HUES64 (cell line): Measurements from ENCODE around the gene TBC1D2B.
"Not testable (repeated sequence)": the region's sequence is repeated elsewhere in the genome, so short reads cannot be mapped to it uniquely, and the experiment has no call there.

Source experiments
- H3K27ac ChIP-seq: 2 replicates; pipeline ENCODE4 v1.7.0; 2013; ENCODE audit warnings: low read depth, low read length, inconsistent platforms
- H3K27me3 ChIP-seq: 2 replicates; pipeline ENCODE4 v1.6.1; 2013; ENCODE audit warnings: mild to moderate bottlenecking, low read length; ENCODE audit not compliant: insufficient read depth
- H3K36me3 ChIP-seq: 2 replicates; pipeline ENCODE4 v1.6.1; 2013; ENCODE audit warnings: mild to moderate bottlenecking, low read length; ENCODE audit not compliant: insufficient read depth
- H3K4me1 ChIP-seq: 2 replicates; pipeline ENCODE4 v1.6.1; 2013; ENCODE audit warnings: mild to moderate bottlenecking, low read length, moderate library complexity; ENCODE audit not compliant: insufficient read depth
- H3K4me3 ChIP-seq: 2 replicates; pipeline ENCODE4 v1.5.1; 2013; ENCODE audit warnings: mild to moderate bottlenecking, low read length, moderate library complexity
- H3K9ac ChIP-seq: 2 replicates; pipeline ENCODE4 v1.6.1; 2013; ENCODE audit warnings: mild to moderate bottlenecking, low read depth, low read length
- H3K9me3 ChIP-seq: 2 replicates; pipeline ENCODE4 v1.6.1; 2013; ENCODE audit warnings: low read depth, low read length; ENCODE audit not compliant: insufficient read depth
- WGBS: fragments of 150-250, 120-280 bp; methylation state at CpG from one replicate; pipeline ENCODE4 v1.1.7; 2013; ENCODE audit warnings: missing lambda C conversion rate; 5-methylcytosine and 5-hydroxymethylcytosine counted together

Gene TBC1D2B

GRCh38 chr15:77997761-77998554, 79.6 kb downstream of the TBC1D2B start:
- not testable (repeated sequence) for H3K27me3 ChIP-seq, H3K36me3 ChIP-seq, H3K4me1 ChIP-seq, H3K27ac ChIP-seq, H3K4me3 ChIP-seq, H3K9ac ChIP-seq, H3K9me3 ChIP-seq
- 95% methylated on average over 23 of the region's 23 CpGs for WGBS

GRCh38 chr15:77997221-77997620, 80.3 kb downstream of the TBC1D2B start:
- H3K4me3 ChIP-seq, H3K9ac ChIP-seq, H3K27me3 ChIP-seq, H3K9me3 ChIP-seq, H3K27ac ChIP-seq, H3K4me1 ChIP-seq, H3K36me3 ChIP-seq: not testable (repeated sequence)
- 93% methylated on average over 6 of the region's 6 CpGs for WGBS

GRCh38 chr15:77996713-77997171, 80.8 kb downstream of the TBC1D2B start:
- not testable (repeated sequence) for H3K36me3 ChIP-seq, H3K9ac ChIP-seq, H3K27ac ChIP-seq, H3K27me3 ChIP-seq, H3K9me3 ChIP-seq, H3K4me3 ChIP-seq, H3K4me1 ChIP-seq
- 96% methylated on average over 4 of the region's 4 CpGs for WGBS

- H3K4me3 ChIP-seq, H3K9me3 ChIP-seq, H3K4me1 ChIP-seq, H3K27me3 ChIP-seq, H3K9ac ChIP-seq, H3K36me3 ChIP-seq, H3K27ac ChIP-seq: not testable (repeated sequence)
- 90% methylated on average over 7 of the region's 8 CpGs for WGBS
Observed at GRCh38 chr15:77996226-77996625, 81.3 kb downstream of the TBC1D2B start.

- 96% methylated on average over 3 of the region's 4 CpGs for WGBS
- not testable (repeated sequence) for H3K4me1 ChIP-seq, H3K4me3 ChIP-seq, H3K27ac ChIP-seq, H3K9ac ChIP-seq, H3K27me3 ChIP-seq, H3K9me3 ChIP-seq, H3K36me3 ChIP-seq
Observed at GRCh38 chr15:77995537-77995918, 82.0 kb downstream of the TBC1D2B start.

GRCh38 chr15:77994893-77995536, 82.5 kb downstream of the TBC1D2B start:
- not testable (repeated sequence) for H3K9ac ChIP-seq, H3K4me3 ChIP-seq, H3K4me1 ChIP-seq, H3K27ac ChIP-seq, H3K27me3 ChIP-seq, H3K36me3 ChIP-seq, H3K9me3 ChIP-seq
- WGBS: 79% methylated on average over 10 of the region's 15 CpGs

GRCh38 chr15:77993970-77994693, 83.4 kb downstream of the TBC1D2B start:
- not testable (repeated sequence) for H3K9me3 ChIP-seq, H3K4me1 ChIP-seq, H3K27me3 ChIP-seq, H3K27ac ChIP-seq, H3K4me3 ChIP-seq, H3K36me3 ChIP-seq, H3K9ac ChIP-seq
- WGBS: 83% methylated on average over 16 of the region's 18 CpGs

- Histone ChIP-seq H3K27me3 (no peaks in the 10 kb centered on the region), H3K4me3 (no peak overlapping the region), H3K36me3 (no peaks in the 10 kb centered on the region), H3K27ac (no peak overlapping the region), H3K9me3 (no peaks in the 10 kb centered on the region), H3K9ac (no peak overlapping the region), H3K4me1 (no peaks in the 10 kb centered on the region)
- WGBS: 97% methylated on average over 15 of the region's 15 CpGs
Observed at GRCh38 chr15:77993374-77993911, 84.1 kb downstream of the TBC1D2B start.

- Histone ChIP-seq H3K27ac (no peak overlapping the region), H3K9ac (no peak overlapping the region)
Observed at GRCh38 chr15:77992356-77993222, 84.9 kb downstream of the TBC1D2B start.

GRCh38 chr15:77991658-77992201, 85.8 kb downstream of the TBC1D2B start:
- not testable (repeated sequence) for H3K36me3 ChIP-seq, H3K27ac ChIP-seq, H3K27me3 ChIP-seq, H3K4me1 ChIP-seq, H3K4me3 ChIP-seq, H3K9ac ChIP-seq, H3K9me3 ChIP-seq
- 94% methylated on average over 9 of the region's 9 CpGs for WGBS

More at GRCh38 chr15:77992356-77993222, 84.9 kb downstream of the TBC1D2B start:
- H3K36me3 ChIP-seq: no peaks in the 10 kb centered on the region
- H3K9me3 ChIP-seq: no peaks in the 10 kb centered on the region
- H3K27me3 ChIP-seq: no peaks in the 10 kb centered on the region
- no peak overlapping the region for H3K4me3 ChIP-seq
- H3K4me1 ChIP-seq: 0 out of 2 replicates have a peak, but pooled peaks cover under 1% of the 10 kb centered on the region
- WGBS: 91% methylated on average over 23 of the region's 28 CpGs
